Peyer's patch (tissue), 4 donors: Measurements from ENCODE around the gene CYP8B1. TPM values are rescaled to one million over a fixed set of nuclear protein-coding genes. Genes with fewer than 3 reads are reported as not detected.

Experiments used
- DNase-seq, 3 donors: peaks; one replicate each; pipeline ENCODE4 v3.0.0-alpha.2; 2017 to 2019
- H3K27ac ChIP-seq, 4 donors: fragments of 200-600 bp; sonication (generic); one replicate each; pipeline ENCODE4 v1.5.1; 2016 to 2019
- H3K27me3 ChIP-seq, 2 donors: fragments of 200-600 bp; sonication (generic); one replicate each; pipeline ENCODE4 v1.5.1; 2019
- H3K36me3 ChIP-seq, 3 donors: fragments of 200-600 bp; sonication (generic); one replicate each; pipeline ENCODE4 v1.5.1; 2016 to 2019
- H3K4me1 ChIP-seq, 4 donors: fragments of 200-600 bp; sonication (generic); one replicate each; pipeline ENCODE4 v1.5.1; 2016 to 2019
- H3K4me3 ChIP-seq, 4 donors: fragments of 200-600 bp; sonication (generic); 1 replicate in 3 of 4; 2 replicates in 1 of 4; pipeline ENCODE4 v1.5.1; 2016 to 2019; ENCODE audit warnings: mild to moderate bottlenecking in 1 of 4
- H3K9me3 ChIP-seq, 4 donors: fragments of 200-600 bp; sonication (generic); one replicate each; pipeline ENCODE4 v1.5.1; 2016 to 2019; ENCODE audit warnings: mild to moderate bottlenecking in 1 of 4
- POLR2A ChIP-seq, 2 donors: fragments of 450-650 bp; IDR thresholded peaks; one replicate each; pipeline ENCODE4 v1.5.1; 2017; ENCODE audit warnings: antibody characterized with exemption in 2 of 2, mild to moderate bottlenecking in 2 of 2, moderate library complexity in 2 of 2
- total RNA-seq, 4 donors: library from RNA; depleted of rRNA; stranded (reverse); fragments of >200 nt; gene quantifications; one replicate each; pipeline ENCODE4 v1.1.0, GENCODE V29; 2016
- TF ChIP-seq, protein P1 (sequence below), 6 experiments: fragments of 450-650 bp in 4 of 6; fragments of 200-600 bp in 2 of 6; sonication (generic) in 1 of 6; IDR thresholded peaks; one replicate each; pipeline ENCODE4 v1.5.1; 2017 to 2019; ENCODE audit warnings: antibody characterized with exemption in 6 of 6, mild to moderate bottlenecking in 3 of 6, moderate library complexity in 1 of 6

The CYP8B1 gene
- total RNA-seq, 4 donors from 2014 or later: not detected

DNA sequence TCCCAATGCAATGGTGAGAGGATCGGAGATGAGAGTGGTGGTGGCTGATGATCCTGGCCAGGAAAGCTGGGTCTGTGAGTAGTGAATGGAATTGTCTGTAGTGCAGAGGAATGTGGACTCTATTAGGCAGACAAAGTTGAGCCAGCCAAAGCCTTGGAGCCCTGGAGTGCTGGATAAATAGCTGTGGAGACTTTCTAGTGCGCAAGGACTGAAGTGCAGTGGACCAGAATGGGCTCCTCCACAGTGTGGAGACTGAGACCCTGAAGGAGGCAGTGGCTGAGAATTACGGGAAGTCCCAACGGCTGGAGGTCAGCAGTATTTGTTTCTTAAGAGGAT lies 31.1 kb upstream of the CYP8B1 start:
- H3K4me1 ChIP-seq: peaks cover 0 to 4% (median 0%) of the 10 kb centered on the region in 4 donors
- H3K27me3 ChIP-seq: no peaks in the 10 kb centered on the region
- H3K36me3 ChIP-seq: peaks cover 0 to 27% (median 0%) of the 10 kb centered on the region in 3 donors
- no peak overlapping the region for H3K27ac ChIP-seq
- no peak for DNase-seq
- H3K9me3 ChIP-seq: peaks cover 0 to 5% (median 0%) of the 10 kb centered on the region in 4 donors
- peak overlapping the region in 1 of 4 donors; percentile 51 for H3K4me3 ChIP-seq
- TF ChIP-seq, protein P1, sequence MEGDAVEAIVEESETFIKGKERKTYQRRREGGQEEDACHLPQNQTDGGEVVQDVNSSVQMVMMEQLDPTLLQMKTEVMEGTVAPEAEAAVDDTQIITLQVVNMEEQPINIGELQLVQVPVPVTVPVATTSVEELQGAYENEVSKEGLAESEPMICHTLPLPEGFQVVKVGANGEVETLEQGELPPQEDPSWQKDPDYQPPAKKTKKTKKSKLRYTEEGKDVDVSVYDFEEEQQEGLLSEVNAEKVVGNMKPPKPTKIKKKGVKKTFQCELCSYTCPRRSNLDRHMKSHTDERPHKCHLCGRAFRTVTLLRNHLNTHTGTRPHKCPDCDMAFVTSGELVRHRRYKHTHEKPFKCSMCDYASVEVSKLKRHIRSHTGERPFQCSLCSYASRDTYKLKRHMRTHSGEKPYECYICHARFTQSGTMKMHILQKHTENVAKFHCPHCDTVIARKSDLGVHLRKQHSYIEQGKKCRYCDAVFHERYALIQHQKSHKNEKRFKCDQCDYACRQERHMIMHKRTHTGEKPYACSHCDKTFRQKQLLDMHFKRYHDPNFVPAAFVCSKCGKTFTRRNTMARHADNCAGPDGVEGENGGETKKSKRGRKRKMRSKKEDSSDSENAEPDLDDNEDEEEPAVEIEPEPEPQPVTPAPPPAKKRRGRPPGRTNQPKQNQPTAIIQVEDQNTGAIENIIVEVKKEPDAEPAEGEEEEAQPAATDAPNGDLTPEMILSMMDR (IDR thresholded peaks at IDR 0.05): no peak
- TF ChIP-seq POLR2A (IDR thresholded peaks at IDR 0.05): no peak

- no peaks in the 10 kb centered on the region for H3K27me3 ChIP-seq
- H3K4me1 ChIP-seq: peaks cover 0 to 4% (median 0%) of the 10 kb centered on the region in 4 donors
- H3K36me3 ChIP-seq: peaks cover 0 to 22% (median 0%) of the 10 kb centered on the region in 3 donors
- H3K27ac ChIP-seq: peak within 1 kb of the TSS in 3 of 4 donors; percentile 12 to 33 (median 15)
- H3K4me3 ChIP-seq: peak within 1 kb of the TSS; percentile 31 to 58 (median 50)
- H3K9me3 ChIP-seq: no peaks in the 10 kb centered on the region
- DNase-seq: peak in 2 of 3 donors; percentile 50 to 66
- TF ChIP-seq, protein P1 (IDR thresholded peaks at IDR 0.05): no peak
- no peak for TF ChIP-seq POLR2A (IDR thresholded peaks at IDR 0.05)
Measured at GRCh38 chr3:42906070-42906847, 30.6 kb upstream of the CYP8B1 start, which contains the start of gene ZNF662. ZNF662 (plus strand) TSS chr3:42906142; CDS start chr3:42908115, 1,973 bp downstream.

DNA sequence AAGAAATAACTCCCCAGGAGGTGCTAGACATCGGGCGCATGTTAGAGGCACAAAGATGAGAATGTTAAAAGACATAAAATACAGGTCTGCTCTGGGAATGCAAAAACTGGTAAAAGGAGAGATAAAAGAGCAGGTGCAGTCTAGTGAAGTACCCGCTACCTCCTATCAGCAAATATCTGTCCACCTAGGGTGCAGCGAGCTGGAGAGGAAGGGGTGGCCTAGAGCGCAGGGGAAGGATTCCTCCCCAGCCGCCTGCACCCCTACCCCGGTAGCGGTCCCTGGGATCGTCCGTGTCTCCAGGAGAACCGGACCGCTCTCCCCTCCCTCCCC lies 30.0 kb upstream of the CYP8B1 start:
- Histone ChIP-seq H3K9me3 (no peaks in the 10 kb centered on the region), H3K27ac (peak overlapping the region in 3 of 4 donors; percentile 12 to 33 (median 15)), H3K36me3 (peaks cover 0 to 16% (median 0%) of the 10 kb centered on the region in 3 donors), H3K4me1 (peaks cover 0 to 4% (median 0%) of the 10 kb centered on the region in 4 donors), H3K27me3 (no peaks in the 10 kb centered on the region), H3K4me3 (peak overlapping the region; percentile 31 to 58 (median 50))
- DNase-seq: no peak
- TF ChIP-seq, protein P1 (IDR thresholded peaks at IDR 0.05): no peak
- no peak for TF ChIP-seq POLR2A (IDR thresholded peaks at IDR 0.05)

DNA sequence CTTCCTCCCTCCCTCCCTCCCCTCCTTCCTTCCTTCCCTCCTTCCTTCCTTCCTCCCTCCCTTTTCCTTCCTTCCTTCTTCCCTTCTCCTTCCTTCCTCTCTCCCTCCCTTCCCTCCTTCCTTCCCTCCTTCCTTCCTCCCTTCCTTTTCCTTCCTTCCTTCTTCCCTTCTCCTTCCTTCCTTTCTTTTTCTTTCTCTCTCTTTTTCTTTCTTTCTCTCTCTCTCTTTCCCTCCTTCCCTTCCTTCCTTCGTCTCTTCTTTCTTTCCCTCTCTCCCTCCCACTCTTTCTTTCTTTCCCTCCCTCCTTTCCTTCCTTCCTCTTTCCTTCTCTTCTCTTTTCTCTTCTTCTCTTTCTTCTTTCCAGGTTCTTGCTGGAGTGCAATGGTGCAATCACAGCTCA lies 28.4 kb upstream of the CYP8B1 start:
- TF ChIP-seq, protein P1 (IDR thresholded peaks at IDR 0.05): no peak
- TF ChIP-seq POLR2A (IDR thresholded peaks at IDR 0.05): no peak

DNA sequence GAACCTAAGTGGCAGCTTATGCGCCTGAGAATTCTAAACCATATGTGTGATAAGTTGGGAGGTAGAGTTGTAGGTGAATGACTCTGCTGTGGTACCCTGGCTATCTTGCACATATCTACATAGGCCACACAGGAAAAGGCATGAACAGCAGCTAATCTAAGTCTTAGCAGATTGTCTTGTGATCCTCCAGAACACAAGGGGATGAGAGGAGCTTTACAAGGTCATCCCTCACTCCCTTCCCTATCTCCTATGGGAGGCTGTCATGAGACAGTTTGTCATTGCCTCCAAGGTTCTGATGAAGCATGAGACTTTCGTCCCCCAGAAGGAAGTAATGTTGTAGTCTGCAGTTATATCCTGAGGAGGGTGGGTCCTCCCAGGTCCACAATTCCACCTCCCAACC lies 26.6 kb upstream of the CYP8B1 start:
- DNase-seq: no peak
- no peak overlapping the region for H3K4me3 ChIP-seq
- no peaks in the 10 kb centered on the region for H3K36me3 ChIP-seq
- no peak overlapping the region for H3K27ac ChIP-seq
- TF ChIP-seq, protein P1 (IDR thresholded peaks at IDR 0.05): no peak
- no peak for TF ChIP-seq POLR2A (IDR thresholded peaks at IDR 0.05)
- H3K27me3 ChIP-seq: no peaks in the 10 kb centered on the region
- peaks cover 0 to 4% (median 0%) of the 10 kb centered on the region in 4 donors for H3K4me1 ChIP-seq
- H3K9me3 ChIP-seq: no peaks in the 10 kb centered on the region

More for the DNA sequence above, 28.4 kb upstream of the CYP8B1 start:
- H3K27me3 ChIP-seq: no peaks in the 10 kb centered on the region
- H3K9me3 ChIP-seq: no peaks in the 10 kb centered on the region
- H3K27ac ChIP-seq: no peak overlapping the region
- H3K4me3 ChIP-seq: no peak overlapping the region
- DNase-seq: no peak
- H3K36me3 ChIP-seq: peaks cover 0 to 3% (median 0%) of the 10 kb centered on the region in 3 donors
- H3K4me1 ChIP-seq: peaks cover 0 to 4% (median 0%) of the 10 kb centered on the region in 4 donors
